Measurements from ENCODE around the gene PARP12.
A peak's percentile ranks its signal among the peaks of the same experiment; 100 is the strongest.

Gene PARP12

GRCh38 chr7:140036224-140036962 is 26.4 kb downstream of the PARP12 start:
- no peak overlapping the region for H3K4me3 ChIP-seq (ENCODE audit: low read depth in 1 of 2, low read length in 1 of 2)
- peaks cover 77% of the 10 kb centered on the region for H3K36me3 ChIP-seq
- TF ChIP-seq CTCF (IDR thresholded peaks at IDR 0.05): no peak
- peak overlapping the region; percentile 16 for H3K27ac ChIP-seq
- no peaks in the 10 kb centered on the region for H3K9me3 ChIP-seq
- H3K4me1 ChIP-seq (ENCODE audit: control insufficient read depth in 1 of 2, insufficient read depth in 1 of 2, low read depth in 1 of 2, low read length in 1 of 2): no peaks in the 10 kb centered on the region
- H3K27me3 ChIP-seq: no peaks in the 10 kb centered on the region

- Histone ChIP-seq H3K27ac (no peak overlapping the region), H3K27me3 (no peaks in the 10 kb centered on the region), H3K9me3 (no peaks in the 10 kb centered on the region), H3K36me3 (peaks cover 77% of the 10 kb centered on the region), H3K4me3 (ENCODE audit: low read depth in 1 of 2, low read length in 1 of 2) (no peak overlapping the region), H3K4me1 (ENCODE audit: control insufficient read depth in 1 of 2, insufficient read depth in 1 of 2, low read depth in 1 of 2, low read length in 1 of 2) (no peaks in the 10 kb centered on the region)
- no peak for TF ChIP-seq CTCF (IDR thresholded peaks at IDR 0.05)
Measured at GRCh38 chr7:140035400-140036223, 27.1 kb downstream of the PARP12 start.

GRCh38 chr7:140034421-140034820 is 28.3 kb downstream of the PARP12 start:
- H3K36me3 ChIP-seq: peaks cover 69% of the 10 kb centered on the region
- H3K4me3 ChIP-seq (ENCODE audit: low read depth in 1 of 2, low read length in 1 of 2): no peak overlapping the region
- no peak for TF ChIP-seq CTCF (IDR thresholded peaks at IDR 0.05)
- no peak overlapping the region for H3K27ac ChIP-seq
- H3K27me3 ChIP-seq: no peaks in the 10 kb centered on the region
- H3K4me1 ChIP-seq (ENCODE audit: control insufficient read depth in 1 of 2, insufficient read depth in 1 of 2, low read depth in 1 of 2, low read length in 1 of 2): no peaks in the 10 kb centered on the region
- no peaks in the 10 kb centered on the region for H3K9me3 ChIP-seq

- Histone ChIP-seq H3K27me3 (no peaks in the 10 kb centered on the region), H3K27ac (no peak overlapping the region), H3K4me1 (ENCODE audit: control insufficient read depth in 1 of 2, insufficient read depth in 1 of 2, low read depth in 1 of 2, low read length in 1 of 2) (no peaks in the 10 kb centered on the region), H3K36me3 (peaks cover 64% of the 10 kb centered on the region), H3K9me3 (no peaks in the 10 kb centered on the region), H3K4me3 (ENCODE audit: low read depth in 1 of 2, low read length in 1 of 2) (no peak overlapping the region)
- no peak for TF ChIP-seq CTCF (IDR thresholded peaks at IDR 0.05)
Measured at GRCh38 chr7:140033779-140034363, 28.9 kb downstream of the PARP12 start.

GRCh38 chr7:140033036-140033435 is 29.7 kb downstream of the PARP12 start:
- H3K4me3 ChIP-seq (ENCODE audit: low read depth in 1 of 2, low read length in 1 of 2): no peak overlapping the region
- H3K9me3 ChIP-seq: no peaks in the 10 kb centered on the region
- no peak overlapping the region for H3K27ac ChIP-seq
- H3K27me3 ChIP-seq: no peaks in the 10 kb centered on the region
- peaks cover 60% of the 10 kb centered on the region for H3K36me3 ChIP-seq
- no peaks in the 10 kb centered on the region for H3K4me1 ChIP-seq (ENCODE audit: control insufficient read depth in 1 of 2, insufficient read depth in 1 of 2, low read depth in 1 of 2, low read length in 1 of 2)
- no peak for TF ChIP-seq CTCF (IDR thresholded peaks at IDR 0.05)
